Panc1 (cell line): ENCODE measurements around the gene PCCA.

Source experiments
- POLR2AphosphoS5 ChIP-seq: IDR thresholded peaks from 2 replicates; pipeline ENCODE4 v1.6.1; 2012; ENCODE audit warnings: mild to moderate bottlenecking, low read depth, low read length, moderate library complexity
- SIN3A ChIP-seq: IDR thresholded peaks from 2 replicates; pipeline ENCODE4 v1.6.1; 2012; ENCODE audit warnings: low read depth, mild to moderate bottlenecking, low read length, moderate library complexity, borderline replicate concordance; ENCODE audit not compliant: insufficient read depth
- TCF7L2 ChIP-seq: IDR thresholded peaks from 2 replicates; pipeline ENCODE4 v1.6.1; 2011; ENCODE audit warnings: mild to moderate bottlenecking, low read depth, low read length, inconsistent platforms
- TF ChIP-seq, protein P1 (sequence below): fragments of 450-650 bp; IDR thresholded peaks from 2 replicates; pipeline ENCODE4 v1.5.1; 2017; ENCODE audit warnings: mild to moderate bottlenecking
- TF ChIP-seq, protein P2 (sequence below), 2 experiments: IDR thresholded peaks; 2 replicates each; pipeline ENCODE4 v1.6.1; 2011 to 2012; ENCODE audit warnings: low read depth in 2 of 2, control low read depth in 1 of 2, low read length in 1 of 2, mild to moderate bottlenecking in 1 of 2, moderate library complexity in 1 of 2; ENCODE audit not compliant: insufficient read depth in 1 of 2

DNA sequence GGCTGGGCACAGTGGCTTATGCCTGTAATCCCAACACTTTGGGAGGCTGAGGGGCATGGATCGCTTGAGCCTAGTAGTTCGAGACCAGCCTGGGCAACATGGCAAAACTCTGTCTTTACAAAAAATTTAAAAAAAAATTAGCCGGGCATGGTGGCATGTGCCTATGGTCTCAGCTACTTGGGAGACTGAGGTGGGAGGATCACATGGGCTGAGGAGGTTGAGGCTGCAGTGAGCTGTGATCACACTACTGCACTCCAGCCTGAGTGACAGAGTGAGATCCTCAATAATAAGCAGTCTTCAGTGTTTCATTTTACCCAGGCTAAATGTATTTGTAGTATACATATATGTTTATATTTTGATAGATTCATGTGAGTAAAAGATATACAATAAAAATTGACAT is 414.7 kb downstream of the PCCA start:
- TF ChIP-seq, protein P1, sequence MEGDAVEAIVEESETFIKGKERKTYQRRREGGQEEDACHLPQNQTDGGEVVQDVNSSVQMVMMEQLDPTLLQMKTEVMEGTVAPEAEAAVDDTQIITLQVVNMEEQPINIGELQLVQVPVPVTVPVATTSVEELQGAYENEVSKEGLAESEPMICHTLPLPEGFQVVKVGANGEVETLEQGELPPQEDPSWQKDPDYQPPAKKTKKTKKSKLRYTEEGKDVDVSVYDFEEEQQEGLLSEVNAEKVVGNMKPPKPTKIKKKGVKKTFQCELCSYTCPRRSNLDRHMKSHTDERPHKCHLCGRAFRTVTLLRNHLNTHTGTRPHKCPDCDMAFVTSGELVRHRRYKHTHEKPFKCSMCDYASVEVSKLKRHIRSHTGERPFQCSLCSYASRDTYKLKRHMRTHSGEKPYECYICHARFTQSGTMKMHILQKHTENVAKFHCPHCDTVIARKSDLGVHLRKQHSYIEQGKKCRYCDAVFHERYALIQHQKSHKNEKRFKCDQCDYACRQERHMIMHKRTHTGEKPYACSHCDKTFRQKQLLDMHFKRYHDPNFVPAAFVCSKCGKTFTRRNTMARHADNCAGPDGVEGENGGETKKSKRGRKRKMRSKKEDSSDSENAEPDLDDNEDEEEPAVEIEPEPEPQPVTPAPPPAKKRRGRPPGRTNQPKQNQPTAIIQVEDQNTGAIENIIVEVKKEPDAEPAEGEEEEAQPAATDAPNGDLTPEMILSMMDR, result no peak
- TF ChIP-seq POLR2AphosphoS5 (no peak), TCF7L2 (no peak), SIN3A (no peak)
- TF ChIP-seq, protein P2, sequence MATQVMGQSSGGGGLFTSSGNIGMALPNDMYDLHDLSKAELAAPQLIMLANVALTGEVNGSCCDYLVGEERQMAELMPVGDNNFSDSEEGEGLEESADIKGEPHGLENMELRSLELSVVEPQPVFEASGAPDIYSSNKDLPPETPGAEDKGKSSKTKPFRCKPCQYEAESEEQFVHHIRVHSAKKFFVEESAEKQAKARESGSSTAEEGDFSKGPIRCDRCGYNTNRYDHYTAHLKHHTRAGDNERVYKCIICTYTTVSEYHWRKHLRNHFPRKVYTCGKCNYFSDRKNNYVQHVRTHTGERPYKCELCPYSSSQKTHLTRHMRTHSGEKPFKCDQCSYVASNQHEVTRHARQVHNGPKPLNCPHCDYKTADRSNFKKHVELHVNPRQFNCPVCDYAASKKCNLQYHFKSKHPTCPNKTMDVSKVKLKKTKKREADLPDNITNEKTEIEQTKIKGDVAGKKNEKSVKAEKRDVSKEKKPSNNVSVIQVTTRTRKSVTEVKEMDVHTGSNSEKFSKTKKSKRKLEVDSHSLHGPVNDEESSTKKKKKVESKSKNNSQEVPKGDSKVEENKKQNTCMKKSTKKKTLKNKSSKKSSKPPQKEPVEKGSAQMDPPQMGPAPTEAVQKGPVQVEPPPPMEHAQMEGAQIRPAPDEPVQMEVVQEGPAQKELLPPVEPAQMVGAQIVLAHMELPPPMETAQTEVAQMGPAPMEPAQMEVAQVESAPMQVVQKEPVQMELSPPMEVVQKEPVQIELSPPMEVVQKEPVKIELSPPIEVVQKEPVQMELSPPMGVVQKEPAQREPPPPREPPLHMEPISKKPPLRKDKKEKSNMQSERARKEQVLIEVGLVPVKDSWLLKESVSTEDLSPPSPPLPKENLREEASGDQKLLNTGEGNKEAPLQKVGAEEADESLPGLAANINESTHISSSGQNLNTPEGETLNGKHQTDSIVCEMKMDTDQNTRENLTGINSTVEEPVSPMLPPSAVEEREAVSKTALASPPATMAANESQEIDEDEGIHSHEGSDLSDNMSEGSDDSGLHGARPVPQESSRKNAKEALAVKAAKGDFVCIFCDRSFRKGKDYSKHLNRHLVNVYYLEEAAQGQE (IDR thresholded peaks at IDR 0.05; ENCODE audit: insufficient read depth in 1 of 2, low read depth in 2 of 2, low read length in 1 of 2), result no peak
